HepG2 (cell line): Measurements from ENCODE around the gene SPATA33. TPM values are rescaled to one million over a fixed set of nuclear protein-coding genes. Genes with fewer than 3 reads are reported as not detected.

ENCODE experiments used
- FOXM1 ChIP-seq: sonication (generic); formaldehyde crosslinking; IDR thresholded peaks from 2 replicates; pipeline ENCODE4 v1.5.0; 2020; ENCODE audit warnings: missing genetic modification reagents
- ISX ChIP-seq: sonication (generic); formaldehyde crosslinking; conservative IDR thresholded peaks from 2 replicates; pipeline ENCODE4 v1.5.0; 2020; ENCODE audit warnings: missing genetic modification reagents
- MLLT10 ChIP-seq: sonication (generic); formaldehyde crosslinking; IDR thresholded peaks from 2 replicates; pipeline ENCODE4 v1.4.0; 2020; ENCODE audit warnings: missing genetic modification reagents
- MTA1 ChIP-seq: sonication (generic); formaldehyde crosslinking; IDR thresholded peaks from 2 replicates; pipeline ENCODE4 v1.4.0; 2020; ENCODE audit warnings: missing genetic modification reagents, mild to moderate bottlenecking, borderline replicate concordance
- RAD51 ChIP-seq: fragments of 450-650 bp; IDR thresholded peaks from 2 replicates; pipeline ENCODE4 v1.6.1; 2016; ENCODE audit warnings: borderline replicate concordance
- RARG ChIP-seq: sonication (generic); formaldehyde crosslinking; IDR thresholded peaks from 2 replicates; pipeline ENCODE4 v1.4.0; 2020; ENCODE audit warnings: low read depth, mild to moderate bottlenecking, missing genetic modification reagents
- SSRP1 ChIP-seq: IDR thresholded peaks from 2 replicates; pipeline ENCODE4 v1.6.1; 2016; ENCODE audit warnings: control low read depth
- ZFP37 ChIP-seq: sonication (generic); formaldehyde crosslinking; IDR thresholded peaks from 2 replicates; pipeline ENCODE4 v1.4.0; 2020; ENCODE audit warnings: missing genetic modification reagents, borderline replicate concordance
- ZNF138 ChIP-seq: sonication (generic); formaldehyde crosslinking; IDR thresholded peaks from 2 replicates; pipeline ENCODE4 v1.5.0; 2020; ENCODE audit warnings: mild to moderate bottlenecking, low read depth, missing genetic modification reagents
- ZNF556 ChIP-seq: sonication (generic); formaldehyde crosslinking; IDR thresholded peaks from 2 replicates; pipeline ENCODE4 v1.4.0; 2020; ENCODE audit warnings: mild to moderate bottlenecking, missing genetic modification reagents, borderline replicate concordance
- ZNF558 ChIP-seq: sonication (generic); formaldehyde crosslinking; IDR thresholded peaks from 2 replicates; pipeline ENCODE4 v1.9.0; 2022; ENCODE audit warnings: mild to moderate bottlenecking, missing genetic modification reagents, borderline replicate concordance
- polyA plus RNA-seq, 8 experiments: library from polyadenylated mRNA; depleted of rRNA in 3 of 8; stranded (reverse) in 7 of 8; unstranded in 1 of 8; fragments of >200 nt; fragmentation: Illumina TruSeq in 4 of 8; extraction: Trizol in 4 of 8; gene quantifications; 2 replicates each; pipeline versions ENCODE4 v1.2.1 to v1.2.3, GENCODE V29; 2011 to 2016; ENCODE audit warnings: low read depth in 4 of 8, missing spikeins in 1 of 8, mixed read lengths in 1 of 8; ENCODE audit not compliant: insufficient read depth in 1 of 8
- total RNA-seq, 5 experiments: library from RNA; depleted of rRNA; stranded (reverse); fragments of >200 nt; fragmentation: Illumina TruSeq; extraction: Trizol; gene quantifications; 2 replicates each; pipeline ENCODE4 v1.2.3, GENCODE V29; 2016; ENCODE audit warnings: low read depth in 1 of 5
- TF ChIP-seq, protein P1 (sequence below): conservative IDR thresholded peaks from 2 replicates; pipeline ENCODE4 v1.6.1; 2018; ENCODE audit warnings: missing genetic modification reagents
- TF ChIP-seq, protein P2 (sequence below): sonication (generic); formaldehyde crosslinking; IDR thresholded peaks from 2 replicates; pipeline ENCODE4 v1.4.0; 2020; ENCODE audit warnings: mild to moderate bottlenecking, missing genetic modification reagents
- TF ChIP-seq, protein P3 (sequence below): sonication (generic); formaldehyde crosslinking; IDR thresholded peaks from 2 replicates; pipeline ENCODE4 v1.4.0; 2020; ENCODE audit warnings: low read depth, mild to moderate bottlenecking, missing genetic modification reagents

The SPATA33 gene
- total and polyA plus RNA-seq, 2 of the 13 experiments (the other 11 are each of a cell fraction or from before 2014, with no cell fraction given): 5.7 to 11.0 TPM

DNA sequence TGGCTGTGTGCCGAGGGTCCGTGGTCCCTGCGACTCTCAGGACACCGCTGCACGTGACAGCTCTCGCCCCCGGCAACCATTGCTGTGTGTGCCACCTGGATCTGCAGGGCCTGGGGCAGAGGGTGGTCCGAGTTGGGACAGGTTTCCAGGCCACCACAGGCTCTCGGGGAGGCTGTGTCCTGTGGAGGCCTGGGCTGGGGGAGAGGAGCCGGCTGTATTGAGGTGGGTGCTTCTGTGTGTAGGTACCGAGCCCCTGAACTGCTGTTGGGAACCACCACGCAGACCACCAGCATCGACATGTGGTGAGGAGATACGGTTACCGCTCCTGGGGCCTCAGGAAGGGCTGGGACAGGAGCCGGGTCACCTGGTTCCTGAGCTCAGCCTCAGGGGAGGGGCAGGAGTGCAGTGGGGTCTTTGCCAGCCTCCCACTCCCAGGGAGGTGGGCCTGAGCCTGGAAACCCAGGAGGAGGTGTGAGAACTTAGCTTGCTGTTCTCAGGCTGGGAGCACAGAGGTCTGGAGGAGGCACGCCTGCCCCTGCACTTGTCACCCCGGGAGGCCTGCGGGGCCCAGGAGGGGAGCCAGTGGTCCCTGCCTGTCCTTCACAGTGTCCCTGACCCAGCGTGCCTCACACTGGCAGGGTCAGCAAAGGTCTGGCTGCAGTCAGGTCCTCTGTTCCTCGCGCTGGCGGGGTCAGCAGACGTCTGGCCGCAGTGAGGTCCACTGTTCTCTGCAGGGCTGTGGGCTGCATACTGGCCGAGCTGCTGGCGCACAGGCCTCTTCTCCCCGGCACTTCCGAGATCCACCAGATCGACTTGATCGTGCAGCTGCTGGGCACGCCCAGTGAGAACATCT is 36.5 kb downstream of the SPATA33 start (continued):
- TF ChIP-seq, protein P1, sequence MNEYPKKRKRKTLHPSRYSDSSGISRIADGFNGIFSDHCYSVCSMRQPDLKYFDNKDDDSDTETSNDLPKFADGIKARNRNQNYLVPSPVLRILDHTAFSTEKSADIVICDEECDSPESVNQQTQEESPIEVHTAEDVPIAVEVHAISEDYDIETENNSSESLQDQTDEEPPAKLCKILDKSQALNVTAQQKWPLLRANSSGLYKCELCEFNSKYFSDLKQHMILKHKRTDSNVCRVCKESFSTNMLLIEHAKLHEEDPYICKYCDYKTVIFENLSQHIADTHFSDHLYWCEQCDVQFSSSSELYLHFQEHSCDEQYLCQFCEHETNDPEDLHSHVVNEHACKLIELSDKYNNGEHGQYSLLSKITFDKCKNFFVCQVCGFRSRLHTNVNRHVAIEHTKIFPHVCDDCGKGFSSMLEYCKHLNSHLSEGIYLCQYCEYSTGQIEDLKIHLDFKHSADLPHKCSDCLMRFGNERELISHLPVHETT (CRISPR knock-in tag): no peak
- TF ChIP-seq ZNF556 (CRISPR knock-in tag) (no peak; the same call in 1 of the 2 replicates), ZNF138 (CRISPR knock-in tag) (no peak), RAD51 (no peak), ZFP37 (CRISPR knock-in tag) (no peak), ISX (CRISPR knock-in tag) (no peak), ZNF558 (no peak), MTA1 (CRISPR knock-in tag) (peak; percentile 93), FOXM1 (CRISPR knock-in tag) (no peak), MLLT10 (CRISPR knock-in tag) (no peak), RARG (CRISPR knock-in tag) (no peak), SSRP1 (no peak)
- TF ChIP-seq, protein P2, sequence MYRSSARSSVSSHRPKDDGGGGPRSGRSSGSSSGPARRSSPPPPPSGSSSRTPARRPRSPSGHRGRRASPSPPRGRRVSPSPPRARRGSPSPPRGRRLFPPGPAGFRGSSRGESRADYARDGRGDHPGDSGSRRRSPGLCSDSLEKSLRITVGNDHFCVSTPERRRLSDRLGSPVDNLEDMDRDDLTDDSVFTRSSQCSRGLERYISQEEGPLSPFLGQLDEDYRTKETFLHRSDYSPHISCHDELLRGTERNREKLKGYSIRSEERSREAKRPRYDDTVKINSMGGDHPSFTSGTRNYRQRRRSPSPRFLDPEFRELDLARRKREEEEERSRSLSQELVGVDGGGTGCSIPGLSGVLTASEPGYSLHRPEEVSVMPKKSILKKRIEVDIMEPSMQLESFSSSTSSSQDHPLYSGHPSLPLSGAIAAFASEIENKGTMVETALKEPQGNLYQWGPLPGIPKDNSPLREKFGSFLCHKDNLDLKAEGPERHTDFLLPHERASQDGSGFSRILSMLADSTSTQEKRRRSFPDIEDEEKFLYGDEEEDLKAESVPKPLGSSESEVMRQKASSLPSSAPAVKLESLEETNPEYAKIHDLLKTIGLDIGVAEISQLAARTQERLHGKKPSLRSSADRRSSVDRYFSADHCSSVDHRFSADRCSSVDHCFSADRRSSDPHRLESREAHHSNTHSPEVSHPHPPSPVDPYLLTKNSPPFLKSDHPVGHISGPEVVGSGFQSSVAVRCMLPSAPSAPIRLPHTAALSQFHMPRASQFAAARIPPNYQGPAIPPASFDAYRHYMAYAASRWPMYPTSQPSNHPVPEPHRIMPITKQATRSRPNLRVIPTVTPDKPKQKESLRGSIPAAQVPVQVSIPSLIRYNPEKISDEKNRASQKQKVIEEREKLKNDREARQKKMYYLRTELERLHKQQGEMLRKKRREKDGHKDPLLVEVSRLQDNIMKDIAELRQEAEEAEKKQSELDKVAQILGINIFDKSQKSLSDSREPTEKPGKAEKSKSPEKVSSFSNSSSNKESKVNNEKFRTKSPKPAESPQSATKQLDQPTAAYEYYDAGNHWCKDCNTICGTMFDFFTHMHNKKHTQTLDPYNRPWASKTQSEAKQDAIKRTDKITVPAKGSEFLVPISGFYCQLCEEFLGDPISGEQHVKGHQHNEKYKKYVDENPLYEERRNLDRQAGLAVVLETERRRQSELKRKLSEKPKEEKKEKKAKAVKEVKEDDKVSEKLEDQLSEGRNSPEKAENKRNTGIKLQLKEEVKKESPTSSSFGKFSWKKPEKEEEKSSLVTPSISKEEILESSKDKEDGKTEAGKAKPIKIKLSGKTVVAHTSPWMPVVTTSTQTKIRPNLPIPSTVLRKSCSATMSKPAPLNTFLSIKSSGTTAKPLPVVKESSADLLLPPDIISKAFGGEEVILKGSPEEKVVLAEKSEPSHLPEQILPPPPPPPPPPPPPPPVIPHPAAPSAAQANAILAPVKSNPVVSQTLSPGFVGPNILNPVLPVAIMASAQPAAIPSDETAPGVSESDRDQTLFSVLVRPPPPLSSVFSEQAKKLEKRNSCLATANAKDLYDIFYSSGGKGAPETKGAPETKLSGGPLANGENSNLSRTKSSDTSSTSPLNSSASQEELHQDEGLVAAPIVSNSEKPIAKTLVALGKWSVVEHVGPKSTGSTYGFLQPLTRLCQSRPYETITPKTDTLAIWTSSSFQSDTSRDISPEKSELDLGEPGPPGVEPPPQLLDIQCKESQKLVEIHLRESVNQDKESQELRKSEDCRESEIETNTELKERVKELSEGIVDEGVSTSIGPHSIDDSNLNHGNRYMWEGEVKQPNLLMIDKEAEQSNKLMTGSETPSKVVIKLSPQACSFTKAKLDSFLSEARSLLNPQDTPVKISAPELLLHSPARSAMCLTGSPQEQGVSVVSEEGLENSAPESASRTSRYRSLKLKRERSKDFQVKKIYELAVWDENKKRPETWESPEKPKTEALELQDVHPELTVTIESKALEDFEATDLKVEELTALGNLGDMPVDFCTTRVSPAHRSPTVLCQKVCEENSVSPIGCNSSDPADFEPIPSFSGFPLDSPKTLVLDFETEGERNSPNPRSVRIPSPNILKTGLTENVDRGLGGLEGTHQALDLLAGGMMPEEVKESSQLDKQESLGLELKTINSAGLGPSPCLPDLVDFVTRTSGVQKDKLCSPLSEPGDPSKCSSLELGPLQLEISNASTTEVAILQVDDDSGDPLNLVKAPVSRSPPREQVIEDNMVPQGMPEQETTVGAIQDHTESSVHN (CRISPR knock-in tag): no peak
- TF ChIP-seq, protein P3, sequence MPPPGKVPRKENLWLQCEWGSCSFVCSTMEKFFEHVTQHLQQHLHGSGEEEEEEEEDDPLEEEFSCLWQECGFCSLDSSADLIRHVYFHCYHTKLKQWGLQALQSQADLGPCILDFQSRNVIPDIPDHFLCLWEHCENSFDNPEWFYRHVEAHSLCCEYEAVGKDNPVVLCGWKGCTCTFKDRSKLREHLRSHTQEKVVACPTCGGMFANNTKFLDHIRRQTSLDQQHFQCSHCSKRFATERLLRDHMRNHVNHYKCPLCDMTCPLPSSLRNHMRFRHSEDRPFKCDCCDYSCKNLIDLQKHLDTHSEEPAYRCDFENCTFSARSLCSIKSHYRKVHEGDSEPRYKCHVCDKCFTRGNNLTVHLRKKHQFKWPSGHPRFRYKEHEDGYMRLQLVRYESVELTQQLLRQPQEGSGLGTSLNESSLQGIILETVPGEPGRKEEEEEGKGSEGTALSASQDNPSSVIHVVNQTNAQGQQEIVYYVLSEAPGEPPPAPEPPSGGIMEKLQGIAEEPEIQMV (CRISPR knock-in tag): peak; percentile 21; the same call in 1 of the 2 replicates
